Activated CD8-positive, alpha-beta memory T cell treated with anti-CD3 and anti-CD28 coated beads, Interleukin-2, amount 50 U/mL, for 24 hours (primary cell): Measurements from ENCODE around the gene RNF17.

Experiments used
- DNase-seq: peaks from one replicate; pipeline ENCODE4 v3.0.0-alpha.2; 2020; ENCODE audit errors: extremely low read depth

The RNF17 gene

DNA sequence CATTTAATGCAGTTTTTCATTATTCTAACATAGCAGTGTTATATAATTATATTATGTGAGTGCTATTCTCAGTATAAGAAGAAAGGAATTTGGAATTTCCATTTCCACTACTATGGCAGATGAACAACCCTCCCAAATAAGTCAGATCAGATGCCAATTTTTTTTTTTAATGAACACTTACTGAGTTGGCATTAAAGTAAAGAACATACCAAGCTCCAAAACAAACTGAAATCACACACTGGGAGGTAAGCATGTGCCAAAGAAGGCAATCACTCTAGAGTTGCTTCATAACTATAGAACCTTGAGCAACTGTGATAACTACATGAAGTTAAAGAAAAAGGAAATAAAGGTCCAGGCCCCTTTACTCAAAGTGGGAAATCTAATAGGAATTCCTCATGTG is 90.3 kb downstream of the RNF17 start:
- DNase-seq = no peak

DNA sequence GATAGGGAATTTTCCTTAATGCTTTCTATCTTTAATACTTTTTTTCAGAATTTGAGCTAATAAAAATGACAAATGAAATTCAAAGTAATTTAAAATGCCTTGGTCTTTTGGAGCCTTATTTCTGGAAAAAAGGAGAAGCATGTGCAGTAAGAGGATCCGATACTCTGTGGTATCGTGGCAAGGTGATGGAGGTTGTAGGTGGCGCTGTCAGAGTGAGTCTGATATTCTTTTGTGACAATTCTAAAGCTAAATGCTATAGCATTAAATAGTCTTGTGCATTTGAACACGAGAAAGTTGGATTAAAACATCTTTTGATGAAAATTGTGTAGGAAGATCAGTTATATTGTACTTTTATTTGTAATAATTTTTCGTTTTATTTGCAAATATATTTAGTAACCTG is 95.0 kb downstream of the RNF17 start:
- no peak for DNase-seq

DNA sequence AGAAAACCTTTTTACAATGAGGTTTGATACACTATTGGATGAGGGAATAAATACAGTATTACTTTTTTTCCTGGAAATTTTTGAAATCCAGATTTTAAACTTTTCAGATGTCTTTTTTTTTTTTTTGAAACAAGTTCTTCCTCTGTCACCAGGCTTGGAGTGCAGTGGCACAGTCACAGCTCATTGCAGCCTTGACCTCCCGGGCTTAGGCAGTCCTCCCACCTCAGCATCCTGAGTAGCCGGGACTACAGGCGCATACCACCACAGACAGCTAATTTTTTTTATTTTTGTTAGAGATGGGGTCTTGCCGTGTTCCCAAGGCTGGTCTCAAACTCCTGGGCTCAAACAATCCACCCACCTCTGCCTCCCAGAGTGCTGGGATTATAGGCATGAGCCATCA is 96.8 kb downstream of the RNF17 start:
- no peak for DNase-seq

DNA sequence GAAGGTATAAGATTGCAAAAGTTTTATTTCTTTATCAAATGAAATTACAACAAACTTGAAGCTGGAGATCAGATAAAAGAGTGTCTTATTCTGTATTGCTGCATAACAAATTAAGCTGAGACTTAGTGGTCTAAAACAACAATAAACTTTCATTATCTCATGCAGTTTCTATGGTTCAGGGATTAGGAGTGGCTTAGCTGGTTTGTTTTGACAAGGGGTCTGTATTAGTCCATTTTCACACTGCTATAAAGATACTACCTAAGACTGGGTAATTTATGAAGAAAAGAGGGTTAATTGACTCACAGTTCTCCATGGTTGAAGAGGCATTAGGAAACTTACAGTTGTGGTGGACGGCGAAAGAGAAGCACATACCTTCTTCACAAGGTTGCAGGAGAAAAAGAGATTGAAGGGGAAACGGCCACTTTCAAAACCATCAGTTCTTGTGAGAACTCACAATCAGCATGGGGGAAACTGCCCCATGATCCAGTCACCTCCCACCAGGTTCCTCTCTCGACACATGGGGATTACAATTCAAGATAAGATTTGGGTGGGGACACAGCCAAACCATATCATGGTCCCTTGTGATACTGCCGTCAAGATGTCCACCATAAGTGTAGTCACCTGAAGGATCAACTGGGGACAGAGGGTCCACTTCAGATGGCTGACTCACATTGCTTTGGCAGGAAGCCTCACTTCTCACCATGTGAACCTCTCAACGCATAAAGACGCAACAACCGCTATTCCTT is 97.8 kb downstream of the RNF17 start:
- DNase-seq = no peak

DNA sequence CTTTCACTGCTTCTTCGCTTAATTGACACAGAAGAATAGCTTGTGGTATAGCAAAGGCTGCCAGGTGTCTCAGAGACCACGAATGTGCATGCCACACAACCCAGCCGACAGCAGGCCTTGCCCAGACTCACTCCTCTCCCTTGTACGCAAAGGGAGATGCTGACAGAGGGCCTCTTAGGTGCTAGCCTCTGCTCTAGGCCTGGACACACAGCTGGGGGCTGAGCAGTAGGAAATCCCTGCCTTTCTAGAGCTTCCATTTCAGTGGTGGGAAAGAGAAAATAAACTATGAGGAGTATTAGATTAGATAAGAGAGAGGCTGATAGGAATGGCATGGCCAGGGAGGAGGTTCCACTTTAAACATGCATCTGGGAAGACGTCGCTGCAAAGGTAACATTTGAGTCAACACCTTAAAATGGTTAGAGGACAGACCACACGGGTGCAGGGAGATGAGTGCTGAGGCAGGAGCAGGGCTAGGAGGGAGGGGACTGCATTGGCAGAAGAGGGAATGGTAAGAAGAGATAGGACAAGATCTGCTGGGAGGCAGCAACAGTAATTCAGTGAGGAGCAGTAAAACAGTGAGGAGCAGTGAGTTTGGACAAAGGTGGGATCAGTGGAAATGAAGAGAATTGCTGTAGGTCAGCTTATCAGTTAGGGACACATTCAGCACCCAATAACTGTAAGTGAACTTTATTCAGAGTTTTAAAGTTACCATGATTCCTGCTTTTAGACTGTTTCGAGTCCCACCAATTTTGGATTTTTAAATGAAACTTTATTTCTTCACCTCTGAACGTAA is 100.0 kb downstream of the RNF17 start:
- no peak for DNase-seq

DNA sequence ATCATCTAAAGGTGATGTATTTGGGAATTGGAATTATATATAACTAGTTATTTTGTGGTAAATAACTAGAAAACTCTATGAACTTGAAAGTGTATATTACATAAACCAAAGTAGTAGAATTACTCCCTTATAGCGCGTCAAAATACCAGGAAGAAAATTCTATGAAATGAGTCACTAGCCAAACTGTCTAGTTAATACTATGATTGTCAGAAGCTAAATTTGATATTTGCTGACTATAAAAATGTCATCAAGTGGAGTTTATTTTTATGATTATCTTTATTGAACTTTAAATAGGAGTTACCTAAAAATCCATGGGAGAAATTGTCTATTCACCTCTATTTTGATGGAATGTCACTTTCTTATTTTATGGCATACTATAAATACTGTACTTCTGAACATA is 100.6 kb downstream of the RNF17 start:
- no peak for DNase-seq

DNA sequence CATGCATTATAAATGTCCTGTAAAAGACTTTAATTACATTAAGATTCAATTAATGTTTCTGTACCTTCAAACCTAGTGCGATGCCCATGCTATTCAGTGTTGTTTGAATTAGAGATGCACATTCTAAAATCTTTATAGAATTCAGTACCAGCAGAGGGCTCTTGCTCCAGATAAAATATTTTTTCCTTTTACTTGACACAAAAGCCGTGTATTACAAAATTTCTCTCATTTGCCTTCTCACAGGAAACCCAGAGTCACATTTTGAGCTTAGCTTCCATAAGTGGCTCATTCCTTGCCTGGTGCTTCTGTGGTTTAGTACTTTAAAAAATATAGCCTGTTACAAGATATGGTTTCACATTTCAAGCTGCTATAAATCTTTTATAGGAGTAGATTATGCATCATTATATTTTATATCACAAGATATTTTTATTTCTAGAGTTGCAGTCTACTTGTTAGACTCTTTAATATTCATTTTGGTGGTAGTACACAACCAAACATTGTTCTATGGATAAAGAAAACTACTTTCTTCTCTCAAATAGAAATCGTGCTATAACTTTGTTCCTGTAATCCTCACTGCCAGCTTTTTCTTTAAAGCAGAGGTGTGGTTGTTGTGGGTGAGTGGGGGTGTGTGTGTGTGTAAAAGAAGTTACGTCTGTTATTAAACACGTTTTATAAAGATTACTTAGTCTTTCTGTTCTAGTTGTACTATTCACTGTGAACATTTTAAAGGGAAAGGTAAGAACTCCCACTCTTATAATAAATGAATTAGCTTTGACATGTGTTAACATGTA is 101.4 kb downstream of the RNF17 start:
- no peak for DNase-seq

DNA sequence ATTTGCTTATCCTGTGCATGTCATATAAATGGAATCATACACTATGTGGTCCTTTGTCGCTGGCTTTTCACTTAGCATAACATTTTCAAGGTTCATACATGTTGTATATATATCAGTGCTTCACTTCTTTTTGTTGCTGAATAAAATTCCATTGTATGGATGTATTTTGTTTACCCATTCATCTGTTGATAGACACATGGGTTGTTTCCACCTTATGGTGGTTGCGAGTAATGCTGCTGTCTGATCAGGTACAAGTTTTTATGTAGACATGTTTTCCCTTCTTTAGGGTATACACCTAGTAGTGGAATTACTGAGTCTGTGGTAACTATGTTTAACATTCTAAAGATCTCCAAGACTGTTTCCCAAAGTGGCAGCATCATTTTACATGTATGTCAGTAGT is 102.5 kb downstream of the RNF17 start:
- DNase-seq = no peak

DNA sequence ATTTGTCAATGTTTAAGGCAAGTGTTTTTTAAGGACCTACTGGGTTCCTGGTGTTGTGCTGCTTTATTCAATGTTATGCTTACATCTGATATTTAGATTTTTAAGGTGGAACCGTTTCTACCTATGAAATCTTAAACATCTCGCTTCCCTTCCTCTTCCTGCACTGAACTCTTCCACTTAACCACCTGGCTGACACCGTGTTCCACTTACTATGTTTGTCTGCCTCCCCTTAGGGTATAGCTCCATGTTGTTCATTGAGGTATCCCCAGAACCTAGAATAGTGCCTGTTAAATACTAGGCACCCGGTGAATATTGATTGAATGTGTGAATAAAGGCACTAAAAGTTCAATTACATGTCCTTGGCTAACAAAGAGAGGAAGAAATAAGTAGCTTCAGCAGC is 104.9 kb downstream of the RNF17 start:
- DNase-seq = no peak

DNA sequence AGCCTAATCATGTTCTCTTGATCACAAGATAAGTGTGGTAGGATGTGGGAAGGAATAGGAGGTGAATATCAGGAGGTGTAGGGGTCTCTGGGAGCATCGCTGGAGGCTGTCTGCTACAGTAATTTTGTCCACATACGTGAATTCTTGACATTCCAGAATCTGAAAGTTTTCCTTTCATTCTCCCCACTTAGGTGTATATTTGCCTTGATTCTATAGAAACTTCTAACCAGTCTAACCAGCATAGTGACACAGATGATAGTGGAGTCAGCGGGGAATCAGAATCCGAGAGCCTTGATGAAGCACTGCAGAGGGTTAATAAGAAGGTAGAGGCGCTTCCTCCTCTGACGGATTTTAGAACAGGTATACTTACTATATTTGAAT is 106.4 kb downstream of the RNF17 start:
- no peak for DNase-seq

DNA sequence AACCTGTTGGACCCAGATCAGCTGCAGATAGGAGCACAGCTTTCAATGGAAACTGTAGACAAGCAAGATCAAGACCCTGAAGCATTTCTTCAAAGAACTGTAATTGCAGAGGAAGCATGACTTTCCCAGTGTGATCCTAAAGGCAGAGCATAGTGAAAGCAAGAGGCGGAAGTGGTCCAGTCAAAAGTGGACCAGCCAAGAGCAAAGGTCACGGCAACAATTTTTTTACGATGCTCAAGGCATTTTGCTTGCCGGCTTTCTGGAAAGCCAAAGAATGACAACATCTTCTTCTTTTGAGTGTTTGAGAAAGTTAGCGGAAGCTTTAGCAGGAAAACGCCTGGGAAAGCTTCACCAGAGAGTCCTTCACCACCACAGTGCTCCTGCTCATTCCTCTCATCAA is 111.6 kb downstream of the RNF17 start:
- DNase-seq = no peak

DNA sequence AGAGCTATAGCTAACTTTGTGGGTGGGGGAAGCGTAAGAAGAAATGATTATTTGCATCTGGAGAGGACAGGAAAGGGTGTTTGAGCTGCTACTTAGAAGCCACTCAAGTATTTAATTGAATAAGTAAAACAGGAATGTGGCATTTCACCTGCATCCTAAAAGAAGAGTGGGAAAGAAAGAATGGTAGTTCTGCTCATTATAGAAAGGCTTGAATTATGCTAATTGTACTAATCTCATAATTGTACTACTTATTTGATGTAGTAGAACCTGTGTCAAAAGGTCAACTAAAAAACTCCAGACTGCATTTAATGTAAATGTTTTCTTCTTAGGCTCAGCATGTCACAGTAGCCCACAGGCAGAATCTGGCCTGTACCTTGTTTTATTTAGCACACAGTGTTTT is 113.6 kb downstream of the RNF17 start:
- no peak for DNase-seq

DNA sequence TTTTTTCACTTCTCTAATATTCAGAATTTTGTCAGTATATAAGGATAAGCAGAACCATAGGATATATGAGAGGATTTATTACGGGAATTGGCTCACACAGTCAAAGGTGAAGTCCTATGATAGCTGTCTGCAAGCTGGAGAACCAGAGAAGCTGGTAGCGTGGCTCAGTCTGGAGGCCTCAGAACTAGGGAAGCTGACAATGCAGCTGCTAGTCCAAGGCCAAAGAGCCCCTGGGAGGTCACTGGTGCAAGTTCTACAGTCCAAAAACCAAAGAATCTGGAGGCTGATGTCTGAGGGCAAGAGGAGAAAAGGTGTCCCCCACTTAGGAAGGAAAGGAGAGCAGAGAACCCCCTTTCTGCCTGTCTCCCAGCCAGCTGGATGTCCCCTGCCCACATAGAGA is 114.4 kb downstream of the RNF17 start:
- no peak for DNase-seq

DNA sequence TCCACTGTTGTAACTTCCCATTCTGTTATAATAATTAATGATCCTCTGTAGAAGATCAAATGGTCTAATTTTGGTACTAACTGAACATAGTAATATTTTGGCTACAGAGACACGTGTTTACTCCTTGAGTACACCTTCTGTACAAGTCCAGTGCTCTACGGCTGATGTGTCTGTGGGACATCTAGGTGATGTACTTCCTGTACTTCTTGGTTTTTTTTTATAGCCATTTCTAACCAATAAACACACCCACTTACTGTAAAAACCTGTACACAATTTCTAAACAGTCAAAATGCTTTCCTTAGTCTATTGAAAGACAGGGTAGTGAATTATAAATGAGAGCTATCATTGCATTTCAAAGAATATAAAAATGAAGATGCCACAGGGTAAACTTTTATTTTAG is 118.7 kb downstream of the RNF17 start:
- DNase-seq = no peak

DNA sequence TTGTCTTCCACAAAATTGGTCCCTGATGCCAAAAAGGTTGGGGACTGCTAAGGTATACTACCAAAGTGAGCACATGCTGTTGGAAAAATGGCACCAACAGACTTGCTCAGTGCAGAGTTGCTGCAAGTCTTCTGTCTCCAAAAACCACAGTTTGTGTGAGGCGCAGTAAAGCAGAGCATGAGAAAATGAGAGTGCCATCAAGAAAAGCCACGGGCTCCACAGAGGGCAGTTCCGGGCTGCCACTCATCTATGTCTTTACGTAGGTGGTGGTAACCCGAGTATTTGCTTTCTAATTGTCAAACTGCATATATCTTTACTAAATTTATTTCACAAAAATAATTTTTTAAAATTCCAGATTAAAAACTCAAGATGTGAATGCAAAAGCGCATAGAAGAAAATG is 123.8 kb downstream of the RNF17 start:
- DNase-seq = no peak

DNA sequence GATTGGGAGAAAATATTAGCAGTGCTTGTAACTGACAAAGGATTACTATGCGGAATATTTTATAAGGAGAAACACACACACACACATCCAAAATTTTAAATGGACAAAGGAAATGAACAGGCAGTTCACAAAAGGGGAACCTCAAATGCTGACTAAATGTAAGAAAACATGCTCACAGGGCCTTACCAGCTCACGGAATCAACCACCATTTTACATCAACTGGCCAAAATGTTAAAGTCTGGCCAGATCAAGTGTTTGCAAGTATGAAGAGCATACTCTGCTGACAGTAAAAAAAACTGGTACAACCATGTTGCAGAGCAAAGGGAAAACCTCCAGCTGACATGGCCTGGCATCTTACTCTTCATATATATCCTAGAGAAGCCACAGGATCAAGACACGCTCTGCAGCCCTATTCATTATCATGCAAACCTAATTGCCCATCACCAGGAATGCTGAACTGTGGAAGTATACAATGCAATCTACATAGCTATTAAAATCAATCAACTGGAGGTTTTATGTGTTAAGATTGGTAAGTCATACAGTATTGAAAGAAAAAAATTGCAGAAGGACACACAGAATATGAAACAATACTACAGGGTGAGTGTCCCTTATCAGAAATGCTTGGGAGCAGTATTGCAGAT is 124.4 kb downstream of the RNF17 start:
- no peak for DNase-seq

DNA sequence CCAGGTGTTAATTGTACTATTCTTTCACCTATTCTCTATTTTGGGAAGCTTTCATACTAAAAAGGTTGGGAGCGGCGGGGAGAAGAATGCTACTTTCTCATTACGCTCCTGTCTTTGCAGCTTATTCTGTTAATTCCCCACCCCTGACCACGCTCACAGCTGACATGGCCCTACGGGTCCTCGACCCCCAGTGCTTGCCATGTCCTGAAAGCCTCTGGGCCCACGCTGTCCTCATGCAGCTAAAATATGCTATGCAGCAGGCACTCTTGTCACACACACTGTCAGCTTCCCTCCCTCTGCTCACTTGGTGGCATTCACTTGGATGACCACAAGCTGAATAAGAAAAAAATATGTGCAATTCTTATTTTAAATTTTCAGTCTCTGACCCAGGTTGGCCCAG is 126.3 kb downstream of the RNF17 start:
- no peak for DNase-seq

DNA sequence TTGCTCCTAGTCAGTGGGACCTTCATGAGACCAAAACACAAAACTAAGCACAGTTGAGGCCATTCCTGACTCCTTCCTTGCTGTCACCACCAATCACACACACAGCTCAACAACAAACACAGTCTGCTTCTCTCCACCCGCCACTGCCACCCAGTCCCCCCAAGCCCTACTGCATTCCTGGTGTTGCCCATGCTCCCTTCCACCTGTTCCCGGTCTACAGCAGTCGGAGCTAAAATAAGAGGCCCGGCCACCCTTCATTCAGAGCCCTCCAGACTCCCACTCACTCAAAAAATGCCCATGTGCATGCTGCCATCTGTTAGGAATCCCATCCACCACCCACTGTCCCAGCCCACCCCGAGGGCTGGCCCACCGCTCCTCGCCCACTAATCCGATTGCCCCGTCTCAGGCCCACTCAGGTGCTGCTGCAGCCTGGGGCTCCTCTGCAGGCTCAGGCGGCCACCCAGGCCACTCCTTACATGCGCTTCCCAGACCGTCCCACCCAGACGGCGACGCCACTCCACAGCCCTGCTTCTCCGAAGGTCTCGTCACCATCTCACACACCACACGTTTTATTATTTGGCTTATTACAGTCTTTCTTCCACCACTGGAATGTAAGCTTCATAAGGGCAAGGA is 127.6 kb downstream of the RNF17 start:
- no peak for DNase-seq

DNA sequence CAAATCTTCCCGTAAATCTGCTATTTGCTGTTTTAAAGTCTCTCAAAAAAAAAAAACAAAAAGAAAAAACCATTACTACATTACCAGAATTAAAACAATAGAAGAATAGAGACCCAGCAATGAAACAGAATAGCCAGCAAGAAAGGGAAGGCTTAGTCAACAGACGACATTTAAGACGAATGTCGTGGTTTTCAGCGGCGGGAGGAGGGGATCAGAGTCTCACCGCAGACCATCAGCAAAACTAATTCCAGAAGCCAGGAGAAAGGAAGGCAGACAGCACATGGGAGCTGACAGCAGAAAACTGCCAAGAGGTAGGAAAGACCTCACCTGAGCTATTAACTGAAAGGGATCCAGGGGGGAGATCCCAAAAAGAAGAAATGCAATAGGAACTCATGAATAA is 128.9 kb downstream of the RNF17 start:
- DNase-seq = no peak

DNA sequence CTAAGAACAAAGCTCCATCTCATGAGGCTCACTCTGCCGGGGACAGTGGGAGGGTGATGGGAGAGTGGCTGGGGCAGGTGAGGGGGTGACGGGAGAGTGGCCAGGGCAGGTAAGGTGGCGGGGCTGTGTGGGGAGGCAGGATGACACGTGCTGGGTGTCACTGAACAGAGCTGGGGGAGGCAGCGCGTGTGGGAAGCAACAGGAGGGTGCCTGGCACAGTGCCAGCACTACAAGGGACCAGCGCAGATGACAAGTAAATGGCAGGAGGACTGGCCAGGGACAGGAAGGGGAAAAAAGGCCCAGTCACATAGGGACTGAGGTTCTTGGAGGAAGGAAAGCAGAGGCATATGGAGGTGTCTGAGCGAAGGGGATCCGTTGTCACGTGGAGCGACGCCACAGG is 129.9 kb downstream of the RNF17 start:
- DNase-seq = no peak

DNA sequence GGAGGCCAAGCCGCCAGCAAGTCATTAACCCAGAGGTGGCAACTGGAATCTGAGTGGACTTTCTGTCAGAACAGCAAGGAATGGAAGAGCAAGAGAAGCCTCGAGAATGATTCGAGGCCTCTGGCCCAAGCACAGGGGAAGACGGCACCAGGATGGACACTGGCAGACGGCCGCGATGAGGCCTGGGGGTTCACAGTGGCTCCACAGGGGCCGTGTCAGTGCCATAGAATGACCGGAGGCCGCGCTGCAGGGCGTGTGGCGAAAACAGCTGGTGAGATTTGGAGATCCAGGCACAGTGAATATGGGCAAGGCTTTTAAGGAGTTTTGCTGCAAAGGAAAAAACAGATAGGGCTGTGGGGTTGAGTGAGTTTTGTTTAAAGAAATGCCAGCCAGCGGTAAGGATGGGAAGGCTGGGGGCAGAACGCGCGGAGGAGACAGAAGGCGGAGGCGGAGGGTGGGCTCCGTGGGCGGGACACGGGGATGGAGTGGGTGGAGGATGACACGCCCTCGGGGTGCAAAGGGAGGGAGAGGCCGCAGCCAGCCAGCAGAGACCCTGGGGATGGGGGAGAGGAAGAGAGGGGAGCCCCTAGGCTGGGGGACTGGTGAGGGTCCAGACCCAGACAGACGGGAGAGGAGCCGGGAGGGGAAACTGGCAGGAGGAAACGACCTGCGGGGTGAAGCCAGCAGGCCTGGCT is 130.5 kb downstream of the RNF17 start:
- DNase-seq = no peak
